Measurements from ENCODE around the gene JPH2. TPM values are rescaled to one million over a fixed set of nuclear protein-coding genes. Genes with fewer than 3 reads are reported as not detected.

The JPH2 gene
- total RNA-seq, 1 donor from 2014 or later, result 11.3 TPM

- no peak for DNase-seq
Observed at GRCh38 chr20:44075191-44075949, 111.6 kb downstream of the JPH2 start.

GRCh38 chr20:44074252-44075151 is 112.5 kb downstream of the JPH2 start:
- no peak for DNase-seq

- DNase-seq, result no peak
Observed at GRCh38 chr20:44073675-44074071, 113.3 kb downstream of the JPH2 start.

GRCh38 chr20:44073011-44073674 is 113.8 kb downstream of the JPH2 start:
- no peak for DNase-seq

GRCh38 chr20:44072384-44072783 is 114.6 kb downstream of the JPH2 start:
- no peak for DNase-seq

GRCh38 chr20:44071526-44072111 is 115.4 kb downstream of the JPH2 start:
- no peak for DNase-seq

GRCh38 chr20:44071057-44071456 is 115.9 kb downstream of the JPH2 start:
- no peak for DNase-seq

- DNase-seq, result no peak
Observed at GRCh38 chr20:44070139-44070900, 116.7 kb downstream of the JPH2 start.

- no peak for DNase-seq
Observed at GRCh38 chr20:44069203-44070011, 117.6 kb downstream of the JPH2 start.

GRCh38 chr20:44068316-44069201 is 118.4 kb downstream of the JPH2 start:
- DNase-seq, result no peak

GRCh38 chr20:44067650-44068081 is 119.3 kb downstream of the JPH2 start:
- DNase-seq, result no peak

GRCh38 chr20:44066645-44067606 is 120.1 kb downstream of the JPH2 start:
- no peak for DNase-seq

GRCh38 chr20:44065401-44066340 is 121.3 kb downstream of the JPH2 start:
- no peak for DNase-seq

GRCh38 chr20:44064501-44065400 is 122.2 kb downstream of the JPH2 start:
- no peak for DNase-seq

All from skin of body (tissue), 2 donors.